HepG2 (cell line): ENCODE results near the gene SFI1.

Experiments
- CTCF ChIP-seq: sonication (generic); formaldehyde crosslinking; IDR thresholded peaks from 2 replicates; pipeline ENCODE4 v1.5.0; 2020; ENCODE audit warnings: mild to moderate bottlenecking, missing genetic modification reagents, moderate library complexity
- JARID2 ChIP-seq: sonication (generic); formaldehyde crosslinking; IDR thresholded peaks from 2 replicates; pipeline ENCODE4 v1.8.1; 2023; ENCODE audit warnings: missing genetic modification reagents, inconsistent platforms; ENCODE audit not compliant: insufficient replicate concordance
- POLR2AphosphoS5 ChIP-seq: IDR thresholded peaks from 2 replicates; pipeline ENCODE4 v1.6.1; 2012; ENCODE audit warnings: low read depth, low read length
- SAFB2 ChIP-seq: sonication (generic); formaldehyde crosslinking; IDR thresholded peaks from 2 replicates; pipeline ENCODE4 v1.5.1; 2020; ENCODE audit warnings: missing genetic modification reagents, low read depth, mild to moderate bottlenecking, borderline replicate concordance
- TBP ChIP-seq: sonication (generic); formaldehyde crosslinking; IDR thresholded peaks from 2 replicates; pipeline ENCODE4 v1.5.0; 2020; ENCODE audit warnings: missing genetic modification reagents
- ZKSCAN8 ChIP-seq: IDR thresholded peaks from 2 replicates; pipeline ENCODE4 v1.6.1; 2016; ENCODE audit warnings: borderline replicate concordance, missing genetic modification reagents, missing compliant biosample characterization

- TF ChIP-seq JARID2 (CRISPR knock-in tag) (no peak), ZKSCAN8 (no peak), TBP (CRISPR knock-in tag) (no peak), SAFB2 (CRISPR knock-in tag) (no peak), CTCF (no peak), POLR2AphosphoS5 (no peak)
These were observed 23.7 kb downstream of the SFI1 start for GRCh38 chr22:31520051-31520450.
